Measurements from ENCODE around the gene CNIH4. TPM values are rescaled to one million over a fixed set of nuclear protein-coding genes. Genes with fewer than 3 reads are reported as not detected.

Gene CNIH4
- total RNA-seq, 1 experiment from 2014 or later: 104 TPM

DNA sequence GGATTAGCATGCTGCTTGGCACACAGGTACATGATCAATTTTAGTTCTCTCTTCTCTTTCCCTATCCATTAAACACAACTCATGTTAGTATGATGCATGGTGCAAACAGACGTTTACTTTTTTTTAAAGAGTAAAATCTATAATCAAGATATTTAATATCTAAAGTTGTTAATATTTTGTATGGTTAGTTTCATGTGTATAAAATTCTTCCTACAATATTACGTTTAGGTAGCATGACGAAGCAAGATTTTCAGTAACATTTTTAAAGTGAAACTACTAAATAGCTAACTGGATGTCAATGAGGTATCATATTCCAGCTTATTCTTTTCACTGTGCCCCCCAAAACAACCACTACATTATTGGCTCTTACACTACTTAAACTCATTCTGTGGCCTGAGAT lies 36.6 kb downstream of the CNIH4 start:
- Mint-ChIP-seq H3K4me3 (no peak overlapping the region), H3K4me1 (no peaks in the 10 kb centered on the region), H3K27me3 (ENCODE audit: low read depth) (no peaks in the 10 kb centered on the region), H3K27ac (no peak overlapping the region), H3K36me3 (ENCODE audit: insufficient read depth in 1 of 3, low read depth in 3 of 3) (peaks cover 48 to 94% (median 93%) of the 10 kb centered on the region in 3 experiments; a peak in 6 of 7 replicates), H3K9me3 (no peaks in the 10 kb centered on the region)
- H3K79me2 ChIP-seq (ENCODE audit: insufficient read depth, low read length): no peaks in the 10 kb centered on the region
- no peaks in the 10 kb centered on the region for H3K4me1 ChIP-seq (ENCODE audit: insufficient read depth, low read length)
- no peak overlapping the region for H2AK5ac ChIP-seq (ENCODE audit: insufficient read length, low read length)
- H3K27me3 ChIP-seq (ENCODE audit: insufficient read depth, low read length): no peaks in the 10 kb centered on the region
- H3K79me1 ChIP-seq (ENCODE audit: insufficient read depth, low read depth, low read length, poor library complexity, severe bottlenecking): no peaks in the 10 kb centered on the region
- H3K4me2 ChIP-seq (ENCODE audit: insufficient read depth, insufficient read length, low read length): no peak overlapping the region
- no peak overlapping the region for H3K56ac ChIP-seq (ENCODE audit: insufficient read length, low read depth, low read length)
- no peak overlapping the region for H3K9ac ChIP-seq (ENCODE audit: extremely low read depth, insufficient read length, low read length)
- H2BK5ac ChIP-seq (ENCODE audit: insufficient read length, low read length): no peak overlapping the region
- H3K9me3 ChIP-seq (ENCODE audit: control insufficient read depth, low read depth, low read length): no peaks in the 10 kb centered on the region
- no peak overlapping the region for H4K8ac ChIP-seq (replicated peaks; ENCODE audit: insufficient read length, low read depth, low read length)
- TF ChIP-seq, protein P1, sequence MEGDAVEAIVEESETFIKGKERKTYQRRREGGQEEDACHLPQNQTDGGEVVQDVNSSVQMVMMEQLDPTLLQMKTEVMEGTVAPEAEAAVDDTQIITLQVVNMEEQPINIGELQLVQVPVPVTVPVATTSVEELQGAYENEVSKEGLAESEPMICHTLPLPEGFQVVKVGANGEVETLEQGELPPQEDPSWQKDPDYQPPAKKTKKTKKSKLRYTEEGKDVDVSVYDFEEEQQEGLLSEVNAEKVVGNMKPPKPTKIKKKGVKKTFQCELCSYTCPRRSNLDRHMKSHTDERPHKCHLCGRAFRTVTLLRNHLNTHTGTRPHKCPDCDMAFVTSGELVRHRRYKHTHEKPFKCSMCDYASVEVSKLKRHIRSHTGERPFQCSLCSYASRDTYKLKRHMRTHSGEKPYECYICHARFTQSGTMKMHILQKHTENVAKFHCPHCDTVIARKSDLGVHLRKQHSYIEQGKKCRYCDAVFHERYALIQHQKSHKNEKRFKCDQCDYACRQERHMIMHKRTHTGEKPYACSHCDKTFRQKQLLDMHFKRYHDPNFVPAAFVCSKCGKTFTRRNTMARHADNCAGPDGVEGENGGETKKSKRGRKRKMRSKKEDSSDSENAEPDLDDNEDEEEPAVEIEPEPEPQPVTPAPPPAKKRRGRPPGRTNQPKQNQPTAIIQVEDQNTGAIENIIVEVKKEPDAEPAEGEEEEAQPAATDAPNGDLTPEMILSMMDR (conservative IDR thresholded peaks at IDR 0.05): no peak
- H2AFZ ChIP-seq (ENCODE audit: low read length): no peak overlapping the region
- H2BK12ac ChIP-seq (ENCODE audit: insufficient read length, low read depth, low read length): no peak overlapping the region
- H2BK15ac ChIP-seq (ENCODE audit: low read depth, low read length): no peak overlapping the region
- no CpG with 5 or more reads among the region's 3 CpGs for WGBS (ENCODE audit: extremely low coverage, insufficient read length, low lambda C conversion rate)
- H4K5ac ChIP-seq (ENCODE audit: insufficient read length, low read depth, low read length): no peak overlapping the region
- H4K20me1 ChIP-seq (ENCODE audit: control insufficient read depth, insufficient read depth, insufficient read length): no peaks in the 10 kb centered on the region
- no peak overlapping the region for H3K4ac ChIP-seq (ENCODE audit: low read depth, low read length)
- no peak overlapping the region for H3K18ac ChIP-seq (ENCODE audit: insufficient read length, low read depth, low read length)
- H3K27ac ChIP-seq (ENCODE audit: insufficient read length, low read depth, low read length): no peak overlapping the region
- H2BK120ac ChIP-seq (ENCODE audit: low read depth, low read length, poor library complexity, severe bottlenecking): no peak overlapping the region
- H4K91ac ChIP-seq (ENCODE audit: insufficient read length, low read depth, low read length): no peak overlapping the region
- DNase-seq: no peak
- no peak overlapping the region for H3T11ph ChIP-seq (ENCODE audit: low read length)
- H3K23ac ChIP-seq (ENCODE audit: insufficient read length, low read depth, low read length): no peak overlapping the region
- no peaks in the 10 kb centered on the region for H3K23me2 ChIP-seq (ENCODE audit: insufficient read length, low read depth, low read length, poor library complexity, severe bottlenecking)
- no peak overlapping the region for H2BK20ac ChIP-seq (ENCODE audit: low read depth, low read length, poor library complexity, severe bottlenecking)
- H3K14ac ChIP-seq (ENCODE audit: insufficient read depth, low read length): no peak overlapping the region

All from H9 (cell line).